HG03280 (cell line): Measurements from ENCODE around the gene POLR2A.
"Not testable (repeated sequence)": the region's sequence is repeated elsewhere in the genome, so short reads cannot be mapped to it uniquely, and the experiment has no call there.

Experiments
- ATAC-seq: cut with Tn5 transposase; IDR thresholded peaks from one replicate; pipeline ENCODE4 v1.9.1; 2021; ENCODE audit warnings: mild to moderate bottlenecking, moderate library complexity; ENCODE audit not compliant: unreplicated experiment

The POLR2A gene

GRCh38 chr17:7478276-7479212 lies 5.6 kb upstream of the POLR2A start:
- ATAC-seq: no peak

GRCh38 chr17:7479213-7480088 lies 4.7 kb upstream of the POLR2A start, which contains the start of gene ZBTB4:
ZBTB4 (minus strand) TSS chr17:7479631; CDS start chr17:7466801, 12,830 bp downstream.
- no peak for ATAC-seq

GRCh38 chr17:7480089-7480384 lies 4.1 kb upstream of the POLR2A start:
- no peak for ATAC-seq

- not testable (repeated sequence) for ATAC-seq
Measured at GRCh38 chr17:7481275-7481674, 2.9 kb upstream of the POLR2A start, which contains the start of gene SLC35G6. SLC35G6 (plus strand) TSS chr17:7481446; CDS start chr17:7481517, 71 bp downstream.

- ATAC-seq: not testable (repeated sequence)
Measured at GRCh38 chr17:7481842-7482741, 2.1 kb upstream of the POLR2A start.

DNA sequence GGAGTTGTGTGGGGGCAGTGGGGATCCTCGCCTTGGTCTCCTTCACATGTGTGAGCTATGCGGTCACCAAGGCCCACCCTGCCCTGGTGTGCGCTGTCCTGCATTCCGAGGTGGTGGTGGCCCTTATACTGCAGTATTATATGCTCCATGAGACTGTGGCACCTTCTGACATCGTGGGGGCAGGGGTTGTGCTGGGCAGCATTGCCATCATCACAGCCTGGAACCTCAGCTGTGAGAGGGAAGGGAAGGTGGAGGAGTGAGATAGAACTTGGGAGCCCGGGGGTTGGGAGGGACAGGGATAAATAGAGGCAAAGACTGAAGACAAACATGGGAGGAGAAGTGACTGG lies 1.5 kb upstream of the POLR2A start:
- not testable (repeated sequence) for ATAC-seq

DNA sequence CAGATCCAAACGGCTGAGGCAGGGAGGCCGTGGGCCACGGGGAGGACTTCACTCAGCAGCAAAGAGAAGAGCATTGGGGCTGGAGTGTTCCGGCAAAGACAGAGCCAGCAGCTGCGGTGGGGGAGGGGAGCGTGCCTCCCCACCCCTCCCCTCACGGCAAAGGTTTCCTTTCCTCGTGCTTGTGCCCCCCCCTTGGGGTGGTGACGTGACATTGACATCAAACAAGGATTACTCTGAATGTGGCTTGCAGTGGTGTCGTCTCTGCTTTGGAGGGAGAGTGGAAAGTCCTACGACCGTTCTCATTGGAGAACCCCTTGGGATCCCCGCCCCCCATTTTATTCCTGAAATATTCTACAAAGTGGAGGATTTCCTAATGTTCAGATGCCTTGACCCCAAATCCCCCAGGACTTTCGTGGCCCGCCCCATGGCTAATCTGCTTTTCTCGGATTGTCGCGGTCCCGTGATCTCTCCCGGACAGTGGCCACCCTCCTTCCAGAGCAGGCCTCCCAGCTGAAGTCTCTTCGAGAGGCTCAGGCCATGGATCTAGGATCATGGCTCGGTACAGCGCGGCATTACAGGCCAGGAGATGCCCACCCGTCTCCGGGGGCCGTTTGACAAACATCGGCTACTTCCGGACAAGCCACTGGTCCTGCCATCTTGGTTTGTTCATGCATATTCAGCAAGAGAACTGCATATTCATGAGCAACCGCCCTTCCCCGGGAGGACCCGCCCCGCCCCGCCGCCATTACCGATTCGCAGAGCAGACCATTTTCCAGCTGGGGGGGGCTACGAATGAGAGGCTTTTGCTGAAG lies 705 bp upstream of the POLR2A start:
- ATAC-seq: peak; percentile 33

- peak; percentile 2 for ATAC-seq
Measured at GRCh38 chr17:7484919-7485377, 782 bp downstream of the POLR2A start.

- ATAC-seq: no peak
Measured at GRCh38 chr17:7486181-7486580, 2.0 kb downstream of the POLR2A start.

GRCh38 chr17:7490144-7490543 lies 6.0 kb downstream of the POLR2A start:
- no peak for ATAC-seq

GRCh38 chr17:7491583-7491982 lies 7.4 kb downstream of the POLR2A start:
- ATAC-seq: no peak

DNA sequence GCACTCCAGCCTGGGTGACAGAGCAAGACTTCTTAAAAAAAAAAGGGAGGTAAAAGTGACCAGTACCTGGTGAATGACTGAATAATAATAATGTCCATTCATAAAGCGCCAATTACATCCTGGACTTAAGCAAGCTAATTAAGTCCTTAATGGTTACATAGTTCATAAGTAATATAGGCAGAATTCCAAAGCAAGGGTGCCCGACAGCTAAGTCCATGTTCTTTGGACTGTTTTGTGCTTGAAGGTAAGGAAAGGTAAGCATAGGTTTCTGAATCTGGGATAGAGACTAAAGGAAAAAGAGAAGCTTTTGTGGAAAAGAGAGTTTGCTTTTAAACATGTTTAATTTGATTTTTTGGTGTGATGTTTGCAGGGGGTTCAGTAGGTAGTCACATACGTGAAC lies 9.8 kb downstream of the POLR2A start:
- ATAC-seq: no peak

- ATAC-seq: no peak
Measured at GRCh38 chr17:7495906-7496434, 11.8 kb downstream of the POLR2A start.

- no peak for ATAC-seq
Measured at GRCh38 chr17:7496470-7497183, 12.5 kb downstream of the POLR2A start.

GRCh38 chr17:7497228-7497627 lies 13.1 kb downstream of the POLR2A start:
- no peak for ATAC-seq

DNA sequence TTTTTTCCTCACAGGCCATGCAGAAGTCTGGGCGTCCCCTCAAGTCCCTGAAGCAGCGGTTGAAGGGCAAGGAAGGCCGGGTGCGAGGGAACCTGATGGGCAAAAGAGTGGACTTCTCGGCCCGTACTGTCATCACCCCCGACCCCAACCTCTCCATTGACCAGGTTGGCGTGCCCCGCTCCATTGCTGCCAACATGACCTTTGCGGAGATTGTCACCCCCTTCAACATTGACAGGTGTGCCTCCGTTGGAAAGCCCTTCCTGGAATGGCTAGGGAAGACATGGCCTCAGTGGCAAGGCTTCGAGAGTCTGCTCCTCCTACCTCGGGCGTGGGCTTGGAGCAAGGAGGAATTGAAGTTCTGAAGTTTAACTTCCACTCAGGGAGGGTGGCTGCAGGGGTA lies 13.5 kb downstream of the POLR2A start:
- no peak for ATAC-seq

DNA sequence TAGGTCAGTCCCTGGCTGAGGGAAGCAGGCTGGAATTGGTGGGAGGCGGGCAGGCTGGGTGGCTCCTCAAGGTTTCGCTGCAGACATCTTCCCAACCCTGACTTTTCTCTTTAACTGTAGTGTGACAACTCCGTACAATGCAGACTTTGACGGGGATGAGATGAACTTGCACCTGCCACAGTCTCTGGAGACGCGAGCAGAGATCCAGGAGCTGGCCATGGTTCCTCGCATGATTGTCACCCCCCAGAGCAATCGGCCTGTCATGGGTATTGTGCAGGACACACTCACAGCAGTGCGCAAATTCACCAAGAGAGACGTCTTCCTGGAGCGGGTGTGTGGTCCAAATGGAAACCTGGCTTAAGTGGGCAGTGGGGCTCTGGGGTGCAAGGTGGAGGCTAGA lies 15.0 kb downstream of the POLR2A start:
- ATAC-seq: no peak

DNA sequence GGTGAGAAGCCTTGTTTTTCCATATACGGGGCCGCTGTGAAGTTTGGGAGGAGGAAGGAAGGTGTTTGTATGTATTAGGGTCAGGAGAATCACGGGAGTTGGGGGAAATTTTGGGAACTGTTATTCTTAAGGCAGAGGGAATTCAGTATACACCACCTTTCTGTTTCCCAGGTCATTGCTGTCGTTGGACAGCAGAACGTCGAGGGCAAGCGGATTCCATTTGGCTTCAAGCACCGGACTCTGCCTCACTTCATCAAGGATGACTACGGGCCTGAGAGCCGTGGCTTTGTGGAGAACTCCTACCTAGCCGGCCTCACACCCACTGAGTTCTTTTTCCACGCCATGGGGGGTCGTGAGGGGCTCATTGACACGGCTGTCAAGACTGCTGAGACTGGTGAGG lies 17.6 kb downstream of the POLR2A start:
- ATAC-seq: no peak
